GF-D8 (cell line): ENCODE data around the gene CD69.
"Not testable (repeated sequence)": the region's sequence is repeated elsewhere in the genome, so short reads cannot be mapped to it uniquely, and the experiment has no call there.

Source experiments
- DNase-seq: peaks from one replicate; lab custom pipeline; 2025; lab: John Stamatoyannopoulos, UW

CD69 gene

GRCh38 chr12:9718968-9719367 is 41.7 kb downstream of the CD69 start:
- DNase-seq = no peak

DNA sequence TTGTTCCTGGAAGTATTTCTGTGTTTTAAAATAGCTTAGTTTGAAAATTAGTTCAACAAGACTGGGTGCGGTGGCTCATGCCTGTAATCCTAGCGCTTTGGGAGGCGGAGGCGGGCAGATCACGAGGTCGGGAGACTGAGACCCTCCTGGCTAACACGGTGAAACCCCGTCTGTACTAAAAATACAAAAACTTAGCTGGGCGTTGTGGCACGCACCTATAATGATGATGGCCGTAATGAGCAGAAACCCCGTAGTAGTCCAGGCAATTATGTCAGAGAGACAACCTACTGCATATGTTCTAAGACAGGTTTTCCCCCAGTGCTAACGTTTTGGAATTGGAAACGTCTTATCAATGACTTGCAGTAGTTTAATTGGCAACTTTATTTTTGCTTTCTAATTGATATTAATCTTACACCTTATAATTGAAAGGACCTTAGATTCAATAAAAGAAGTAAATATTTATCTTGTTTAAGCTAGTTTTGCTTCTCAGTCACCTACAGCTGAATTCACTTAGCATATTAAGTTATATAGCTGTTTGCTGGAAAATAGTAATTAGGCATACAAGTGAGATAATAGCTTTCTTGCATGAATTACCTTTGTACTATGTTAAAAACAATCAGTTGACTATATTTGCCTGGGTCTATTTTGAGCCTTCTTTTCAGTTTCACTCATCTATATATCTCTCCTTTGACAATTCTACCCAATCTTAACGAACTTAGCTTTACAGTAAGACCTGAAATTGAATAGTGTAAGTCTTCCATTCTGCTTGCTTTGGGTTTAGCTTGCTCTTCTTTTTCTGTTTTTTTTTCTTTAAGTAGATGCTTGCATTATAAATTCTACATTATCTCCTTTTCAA is 43.4 kb downstream of the CD69 start:
- no peak for DNase-seq

DNA sequence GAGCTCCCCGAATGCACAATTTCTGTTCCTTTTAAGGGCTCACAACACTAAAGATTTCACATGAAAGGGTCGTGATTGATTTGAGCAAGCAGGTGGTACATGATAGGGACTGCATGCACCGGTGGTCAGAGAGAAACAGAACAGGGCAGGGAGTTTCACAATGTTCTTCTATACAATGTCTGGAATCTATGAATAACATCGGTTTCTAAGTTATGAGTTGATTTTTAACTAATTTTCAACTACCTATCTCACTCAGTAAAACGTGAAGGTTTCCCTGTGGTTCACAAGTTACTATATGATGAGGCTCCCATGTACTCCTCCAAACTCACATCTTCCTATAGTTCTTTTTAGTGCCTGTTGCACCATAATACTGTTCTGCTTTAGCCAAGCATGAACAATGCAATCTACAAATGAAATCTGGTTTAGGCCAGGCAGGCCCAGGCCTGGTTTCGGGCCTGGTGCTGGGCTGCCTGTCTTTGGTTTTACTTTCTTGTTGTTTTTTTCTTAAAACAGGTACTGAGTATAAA is 47.6 kb downstream of the CD69 start:
- DNase-seq = not testable (repeated sequence)

DNA sequence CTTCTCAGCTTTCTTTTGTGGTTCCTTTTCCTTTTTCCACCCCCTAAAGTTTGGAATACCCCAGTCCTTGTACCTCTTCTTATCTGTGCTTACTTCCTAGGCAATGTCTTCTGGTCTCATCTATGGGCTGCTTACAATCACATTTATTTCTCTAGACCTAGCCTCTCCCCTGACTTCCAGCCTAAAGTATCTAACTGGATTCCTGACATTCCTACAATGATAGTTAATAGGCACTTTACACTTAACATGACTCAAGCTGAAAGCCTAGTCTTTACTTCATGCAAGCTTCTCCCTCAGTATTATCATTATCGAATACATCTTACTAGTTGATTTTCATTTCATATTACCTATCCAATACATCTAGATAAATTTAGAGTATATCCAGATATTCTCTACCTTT is 49.0 kb downstream of the CD69 start:
- DNase-seq = no peak

- DNase-seq = no peak
Measured at GRCh38 chr12:9710584-9711375, 49.9 kb downstream of the CD69 start.

DNA sequence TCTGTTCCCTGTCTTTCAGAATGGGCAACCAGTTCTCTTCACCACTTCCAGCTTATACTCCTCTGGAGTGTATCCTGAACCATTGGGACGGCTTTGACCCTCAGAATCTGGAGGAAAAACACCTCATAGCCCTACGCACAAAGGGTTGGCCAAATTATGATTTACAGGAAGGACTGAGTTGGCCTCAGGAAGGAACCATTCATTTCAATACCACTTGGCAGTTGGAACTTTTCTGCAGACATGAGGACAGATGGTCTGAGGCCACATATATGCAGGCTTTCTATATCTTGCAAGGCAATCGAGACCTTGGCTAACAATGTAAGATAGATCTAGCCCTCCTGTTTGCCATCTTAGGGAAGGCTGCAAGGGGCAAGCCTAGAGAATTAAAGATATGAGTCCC is 51.8 kb downstream of the CD69 start:
- DNase-seq = no peak

DNA sequence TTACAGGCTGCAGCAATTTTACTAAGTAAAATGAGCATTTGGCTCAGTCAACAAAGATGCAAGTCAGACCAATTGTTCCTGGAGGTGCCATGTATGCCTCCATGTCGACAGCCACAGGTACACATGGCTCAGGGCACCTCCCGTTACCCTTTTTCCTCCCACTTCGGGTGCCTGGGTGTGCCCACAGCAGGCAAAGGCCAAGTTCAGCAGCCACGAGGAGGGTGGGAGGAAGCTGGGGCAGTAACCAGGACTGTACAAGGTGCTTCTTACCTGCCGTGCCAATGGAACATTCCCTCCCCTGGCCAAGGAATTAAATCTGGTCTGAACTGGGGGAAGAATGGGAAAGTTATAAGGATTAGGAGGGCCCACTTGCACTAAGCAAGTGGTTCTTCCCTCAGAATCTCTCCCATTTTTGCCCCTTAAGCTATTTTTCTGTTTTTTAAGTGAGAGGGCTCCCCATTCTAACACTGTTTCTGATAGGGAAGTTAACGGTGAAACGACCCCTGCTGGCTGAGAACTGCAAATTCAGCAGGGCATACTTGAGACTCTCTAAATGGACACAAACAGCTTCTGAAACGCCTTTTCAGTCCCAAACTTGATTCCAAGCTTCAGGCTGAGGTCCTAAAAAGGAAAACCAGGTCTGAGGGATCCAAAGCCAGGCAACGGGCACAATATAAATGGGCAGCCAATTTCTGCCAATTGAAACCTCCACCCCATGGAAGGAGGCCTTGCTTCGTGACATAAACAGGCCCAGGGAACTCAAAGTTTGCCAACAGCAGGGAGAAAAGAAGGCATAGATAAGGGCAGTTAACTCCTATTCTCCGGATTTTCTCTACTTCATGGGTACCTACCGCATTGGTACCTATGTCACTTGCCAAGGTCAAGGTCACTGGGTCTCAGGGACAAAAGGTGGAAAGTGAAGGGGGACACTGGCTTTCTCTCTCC is 52.6 kb downstream of the CD69 start:
- no peak for DNase-seq

GRCh38 chr12:9707356-9707755 is 53.3 kb downstream of the CD69 start:
- DNase-seq = no peak

DNA sequence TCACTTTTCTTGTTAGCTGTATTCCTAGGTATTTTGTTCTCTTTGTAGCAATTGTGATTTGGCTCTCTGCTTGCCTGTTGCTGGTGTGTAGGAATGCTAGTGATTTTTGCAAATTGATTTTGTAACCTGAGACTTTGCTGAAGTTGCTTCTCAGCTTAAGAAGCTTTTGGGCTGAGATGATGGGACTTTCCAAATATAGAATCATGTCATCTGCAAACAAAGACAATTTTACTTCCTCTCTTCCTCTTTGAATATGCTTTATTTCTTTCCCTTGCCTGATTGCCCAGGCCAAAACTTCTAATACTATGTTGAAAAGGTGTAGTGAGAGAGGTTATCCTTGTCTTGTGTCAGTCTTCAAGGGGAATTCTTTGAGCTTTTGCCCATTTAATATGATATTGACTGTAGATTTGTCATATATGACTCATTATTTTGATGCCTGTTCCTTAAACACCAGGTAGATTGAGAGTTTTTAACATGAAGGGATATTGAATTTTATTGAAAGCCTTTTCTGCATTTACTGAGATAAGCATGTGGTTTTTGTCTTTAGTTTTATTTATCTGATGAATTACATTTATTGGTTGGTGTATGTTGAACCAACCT is 54.5 kb downstream of the CD69 start:
- DNase-seq = no peak

- DNase-seq = not testable (repeated sequence)
Measured at GRCh38 chr12:9704561-9704960, 56.1 kb downstream of the CD69 start.
